IPS DF 4.7 (cell line): Measurements from ENCODE around the gene SSUH2.
"Not testable (repeated sequence)": the region's sequence is repeated elsewhere in the genome, so short reads cannot be mapped to it uniquely, and the experiment has no call there.

ENCODE experiments used
- DNase-seq: peaks from one replicate; pipeline ENCODE4 v3.0.0-alpha.2; 2013; ENCODE audit warnings: low spot score; ENCODE audit errors: extremely low read depth

The SSUH2 gene

DNA sequence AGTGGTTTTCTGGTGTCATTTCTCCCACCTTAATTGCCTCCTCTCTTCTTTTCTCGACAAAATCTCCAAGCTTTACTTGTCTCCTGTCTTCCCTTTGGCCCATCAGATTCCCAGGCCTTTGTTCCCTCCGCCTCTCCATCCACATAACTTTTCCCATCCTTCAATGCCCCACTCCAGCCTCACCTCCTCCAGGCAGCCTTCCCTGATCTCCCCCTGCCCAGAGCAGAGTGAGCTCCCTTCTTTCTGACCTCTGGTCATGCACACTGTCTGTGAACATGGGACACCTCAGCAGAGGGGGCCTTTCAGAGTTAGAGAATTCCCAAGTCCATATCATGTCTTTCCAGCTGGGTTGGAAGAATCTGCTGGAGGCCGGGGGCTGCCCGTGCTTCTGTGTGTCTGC lies 14.6 kb upstream of the SSUH2 start:
- no peak for DNase-seq

DNA sequence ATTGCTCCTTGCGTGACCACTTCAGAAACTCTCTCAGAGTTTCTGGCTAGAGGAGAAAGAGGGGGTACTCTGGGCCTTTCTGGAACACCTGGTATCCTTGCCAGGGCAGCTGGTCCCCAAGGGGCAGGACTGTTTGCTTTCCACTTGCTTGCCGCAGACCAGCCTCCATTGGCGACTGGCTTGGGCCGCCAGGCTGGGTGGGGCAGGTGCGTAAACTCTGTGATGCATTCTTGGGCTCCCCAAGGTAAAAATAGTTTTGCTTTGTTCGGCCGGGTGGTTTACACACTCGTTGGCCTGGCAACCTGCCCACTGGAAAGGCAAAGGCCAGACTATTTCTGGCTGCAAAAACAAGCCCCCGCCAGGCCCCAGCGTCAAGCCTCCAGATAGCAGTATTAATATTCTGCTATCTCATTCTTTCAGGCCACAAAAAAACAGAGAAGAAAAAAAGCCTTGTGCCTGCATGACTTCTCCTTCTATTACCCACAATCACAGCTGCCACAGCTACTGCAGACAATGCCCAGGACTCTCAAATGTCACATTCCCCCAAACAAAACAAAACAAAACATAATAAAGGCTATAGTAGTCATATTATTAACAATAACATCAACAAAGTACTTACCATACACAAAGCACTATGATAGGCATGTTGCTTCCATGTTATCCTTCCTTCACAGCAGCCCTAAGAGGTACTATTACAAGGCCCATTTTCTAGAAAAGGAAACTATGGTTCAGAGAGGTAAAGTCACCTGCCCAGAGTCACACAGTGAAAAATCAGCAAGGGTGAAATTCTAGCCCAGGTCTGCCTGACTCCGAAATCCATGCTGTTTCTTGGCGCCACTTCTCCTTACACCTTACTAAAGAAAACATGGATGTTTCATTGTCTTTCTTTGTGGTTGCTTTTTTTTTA lies 14.0 kb upstream of the SSUH2 start:
- DNase-seq = no peak

DNA sequence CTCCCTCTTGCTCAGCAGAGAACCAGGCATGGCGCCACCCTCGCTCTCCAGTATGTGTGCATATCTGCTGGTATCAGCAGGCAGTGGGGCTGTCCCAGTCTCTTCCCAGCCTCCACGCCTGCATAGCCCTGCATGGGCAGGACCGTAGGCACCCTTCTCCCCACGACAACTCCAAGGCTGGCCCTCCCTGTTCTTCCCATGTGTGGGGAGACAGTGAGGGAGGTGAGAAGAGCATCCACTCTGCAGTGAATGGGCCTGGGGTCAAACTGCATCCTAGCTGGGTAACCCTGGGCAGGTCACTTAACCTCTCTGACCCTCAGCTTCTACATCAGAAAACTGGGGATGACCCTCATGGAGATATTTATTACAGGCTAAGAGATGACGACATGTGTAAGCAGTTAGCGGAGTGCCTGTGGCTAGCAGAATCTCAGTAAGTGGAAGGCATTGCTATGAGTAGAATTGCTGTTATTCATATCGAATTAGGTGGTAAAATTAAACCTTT lies 13.3 kb upstream of the SSUH2 start:
- DNase-seq = no peak

DNA sequence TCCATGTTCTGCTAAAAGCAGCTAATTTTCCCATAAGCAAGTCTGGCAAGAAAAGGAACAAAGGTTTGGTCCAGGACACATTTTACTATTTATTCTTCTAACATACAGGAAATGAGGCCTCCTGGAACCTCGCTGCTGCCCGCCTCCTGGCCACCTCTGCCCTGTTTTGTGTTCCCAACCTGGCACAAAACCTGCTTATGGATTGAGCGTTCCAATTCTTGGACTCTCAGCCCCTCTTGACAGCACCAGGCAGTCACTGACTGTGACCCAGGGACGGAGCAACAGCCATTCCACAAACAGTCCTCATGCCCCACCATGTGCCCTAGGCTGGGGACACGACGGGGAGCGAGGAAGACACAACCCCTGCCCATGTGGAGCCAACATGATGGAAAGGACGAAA lies 11.6 kb upstream of the SSUH2 start:
- DNase-seq = no peak

DNA sequence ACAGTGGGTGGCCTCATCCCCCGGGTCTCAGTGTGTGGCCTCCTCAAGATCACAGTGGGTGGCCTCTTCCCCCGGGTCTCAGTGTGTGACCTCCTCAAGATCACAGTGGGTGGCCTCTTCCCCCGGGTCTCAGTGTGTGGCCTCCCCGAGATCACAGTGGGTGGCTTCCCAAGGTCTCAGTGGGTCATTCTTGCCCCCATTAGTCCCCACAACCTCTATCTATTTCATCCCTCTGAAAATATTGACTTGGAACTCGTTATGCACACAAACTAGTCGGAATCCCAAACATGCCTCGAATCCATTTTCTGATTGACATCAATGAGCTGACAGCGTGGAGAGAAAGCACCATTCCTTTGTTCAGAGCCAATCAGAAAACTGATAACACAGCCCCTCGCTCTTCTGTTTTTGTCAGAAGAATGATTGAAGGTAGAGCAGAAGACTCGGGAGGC lies 10.8 kb upstream of the SSUH2 start:
- no peak for DNase-seq

DNA sequence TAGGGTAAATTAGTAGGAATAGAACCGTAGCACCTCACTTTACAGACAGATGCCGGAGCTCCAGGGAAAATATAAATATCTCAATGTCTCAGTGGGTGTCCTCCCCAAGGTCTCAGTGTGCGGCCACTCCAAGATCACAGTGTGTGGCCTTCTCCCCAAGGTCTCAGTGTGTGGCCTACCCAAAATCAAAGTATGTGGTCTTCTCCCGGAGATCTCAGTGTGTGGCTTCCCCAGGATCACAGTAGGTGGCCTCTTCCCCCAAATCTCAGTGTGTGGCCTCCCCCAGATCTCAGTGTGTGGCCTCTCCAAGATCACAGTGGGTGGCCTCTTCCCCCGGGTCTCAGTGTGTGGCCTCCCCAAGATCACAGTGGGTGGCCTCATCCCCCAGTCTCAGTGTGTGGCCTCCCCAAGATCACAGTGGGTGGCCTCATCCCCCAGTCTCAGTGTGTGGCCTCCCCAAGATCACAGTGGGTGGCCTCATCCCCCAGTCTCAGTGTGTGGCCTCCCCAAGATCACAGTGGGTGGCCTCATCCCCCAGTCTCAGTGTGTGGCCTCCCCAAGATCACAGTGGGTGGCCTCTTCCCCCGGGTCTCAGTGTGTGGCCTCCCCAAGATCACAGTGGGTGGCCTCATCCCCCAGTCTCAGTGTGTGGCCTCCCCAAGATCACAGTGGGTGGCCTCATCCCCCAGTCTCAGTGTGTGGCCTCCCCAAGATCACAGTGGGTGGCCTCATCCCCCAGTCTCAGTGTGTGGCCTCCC lies 10.2 kb upstream of the SSUH2 start:
- DNase-seq = not testable (repeated sequence)

DNA sequence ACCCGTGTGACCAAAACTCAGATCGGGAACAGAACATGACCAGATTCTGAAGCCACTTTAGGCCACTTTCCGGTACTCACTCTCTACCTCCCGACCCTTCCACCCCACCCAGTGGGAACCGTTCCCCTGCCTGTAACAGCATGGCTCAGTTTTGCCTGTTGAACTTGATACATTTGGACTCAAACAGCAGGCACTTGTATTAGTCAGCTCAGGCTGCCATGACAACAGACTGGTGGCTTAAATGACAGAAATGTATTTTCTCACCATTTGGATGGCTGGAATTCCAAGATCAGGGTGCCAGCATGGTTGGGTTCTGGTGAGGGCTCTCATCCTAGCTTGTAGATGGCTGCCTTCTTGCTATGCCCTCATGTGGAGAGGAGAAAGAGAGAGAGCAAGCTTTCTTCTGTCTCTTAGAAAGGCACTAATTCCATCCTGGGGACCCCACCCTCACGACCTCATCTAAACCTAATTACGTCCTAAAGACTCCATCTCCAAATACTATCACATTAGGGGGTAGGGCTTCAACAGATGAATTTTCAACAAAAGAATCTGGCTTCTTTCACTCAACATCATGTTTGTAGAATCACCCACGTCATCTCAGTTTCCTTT lies 9.3 kb upstream of the SSUH2 start:
- DNase-seq = no peak

DNA sequence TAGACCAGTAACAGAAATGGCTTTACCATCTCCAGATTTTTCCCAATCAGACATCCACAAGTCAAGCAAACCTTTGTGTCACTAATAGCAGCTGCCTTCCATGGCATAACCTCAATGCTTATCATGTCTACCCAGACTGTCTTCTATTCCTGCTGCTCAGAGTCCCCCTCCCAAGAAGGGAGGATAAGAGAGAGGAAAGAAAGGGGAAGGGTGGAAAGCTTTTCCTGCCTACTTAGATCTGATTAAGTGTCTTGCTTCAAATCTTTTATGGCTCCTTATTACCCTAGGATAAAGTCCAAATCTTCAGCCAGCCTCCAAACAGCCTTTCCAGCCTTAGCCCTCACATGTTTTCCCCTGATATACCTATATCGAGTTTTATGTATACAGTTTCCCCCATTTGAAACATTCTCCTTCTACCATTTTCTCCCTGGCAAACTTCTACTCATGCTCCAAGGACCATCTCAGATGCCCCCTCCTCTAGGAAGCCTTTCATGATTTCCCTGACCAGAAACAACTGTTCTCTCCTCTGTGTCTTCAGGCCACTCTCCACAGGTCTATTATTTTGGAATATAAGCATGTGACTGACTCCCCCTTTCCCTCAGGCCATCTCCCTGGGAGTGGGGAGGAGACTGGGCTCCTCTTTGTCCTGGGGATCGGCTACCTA lies 7.9 kb upstream of the SSUH2 start:
- no peak for DNase-seq

DNA sequence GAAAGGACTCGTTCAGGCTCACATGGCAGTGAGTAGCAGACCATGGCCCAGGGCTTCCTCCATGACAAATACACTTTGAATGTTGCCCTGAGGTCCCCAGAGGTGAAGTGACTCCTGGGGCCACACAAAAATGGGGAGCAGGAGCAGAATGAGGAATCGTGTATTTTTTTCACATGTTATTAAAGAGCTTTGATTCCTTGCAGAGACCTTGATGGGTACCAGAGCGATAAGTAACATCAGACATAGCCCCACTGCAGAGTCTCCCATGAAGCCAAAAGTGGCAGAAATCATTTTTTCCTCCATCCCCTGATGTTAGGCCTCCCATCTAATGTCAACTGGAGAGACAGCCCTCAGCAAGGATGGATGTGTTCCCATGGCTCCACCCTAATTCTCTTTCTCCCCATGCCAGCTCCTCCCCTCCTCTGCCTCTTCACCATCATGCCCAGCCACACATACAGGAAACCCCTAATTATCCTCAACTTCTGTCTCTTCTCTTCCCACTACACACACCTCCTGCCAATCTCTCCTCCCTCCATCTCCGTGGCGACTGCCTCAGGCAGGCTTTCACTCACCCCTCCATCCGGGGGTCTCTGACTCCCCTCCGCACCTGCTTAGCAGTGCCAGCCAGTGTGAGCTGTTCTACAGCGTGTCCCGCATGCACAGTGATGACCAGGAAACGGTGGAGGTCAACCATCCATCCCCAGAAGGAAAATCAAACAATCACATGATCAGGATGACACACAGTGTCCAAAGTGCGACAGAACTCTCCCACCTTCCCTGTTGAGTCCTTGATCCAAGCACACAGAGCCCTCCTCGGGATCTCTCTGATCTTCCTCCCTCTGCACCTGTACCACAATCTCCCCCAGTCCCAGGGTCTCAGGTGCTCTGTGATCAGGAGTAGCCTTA lies 7.1 kb upstream of the SSUH2 start:
- DNase-seq = no peak

DNA sequence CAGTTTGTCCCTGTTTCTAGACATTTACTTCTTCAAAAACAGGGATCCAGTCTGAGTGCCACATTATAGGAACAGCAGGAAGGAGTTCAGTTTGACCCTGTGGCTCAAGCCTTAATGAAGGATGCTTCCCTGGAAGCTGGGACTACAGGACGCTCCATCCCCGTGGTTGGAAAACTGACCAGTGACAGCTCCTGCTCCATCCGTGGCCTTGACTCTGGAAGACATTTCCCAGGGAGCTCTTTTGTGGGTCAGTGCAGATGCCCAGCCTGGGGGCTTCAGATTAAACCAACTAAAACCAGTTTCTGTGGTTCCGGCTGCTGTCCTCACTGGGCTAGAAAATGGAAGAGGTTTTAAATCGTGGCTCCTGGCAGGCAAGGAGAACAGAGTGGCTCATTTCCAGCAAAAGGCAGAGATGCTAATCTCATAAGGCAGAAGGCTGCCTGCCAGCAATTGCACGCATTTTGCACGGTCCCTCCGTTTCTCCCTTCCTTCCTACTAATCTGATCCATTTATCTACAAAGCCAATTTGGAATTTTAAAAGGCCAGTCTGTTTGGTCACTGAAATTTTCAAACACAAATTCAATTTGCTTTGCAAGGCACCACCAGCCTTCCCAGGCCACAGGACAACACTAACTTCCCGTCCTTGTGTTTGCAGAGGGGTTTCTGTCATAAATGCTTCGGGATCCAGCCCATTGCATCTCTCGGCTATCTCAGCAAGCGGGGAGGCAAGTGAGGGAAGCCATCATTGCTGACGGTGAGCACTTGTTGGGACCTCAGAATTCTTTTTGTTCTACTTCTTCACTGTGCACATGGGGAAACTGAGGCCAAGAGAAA lies 6.2 kb upstream of the SSUH2 start:
- DNase-seq = no peak

DNA sequence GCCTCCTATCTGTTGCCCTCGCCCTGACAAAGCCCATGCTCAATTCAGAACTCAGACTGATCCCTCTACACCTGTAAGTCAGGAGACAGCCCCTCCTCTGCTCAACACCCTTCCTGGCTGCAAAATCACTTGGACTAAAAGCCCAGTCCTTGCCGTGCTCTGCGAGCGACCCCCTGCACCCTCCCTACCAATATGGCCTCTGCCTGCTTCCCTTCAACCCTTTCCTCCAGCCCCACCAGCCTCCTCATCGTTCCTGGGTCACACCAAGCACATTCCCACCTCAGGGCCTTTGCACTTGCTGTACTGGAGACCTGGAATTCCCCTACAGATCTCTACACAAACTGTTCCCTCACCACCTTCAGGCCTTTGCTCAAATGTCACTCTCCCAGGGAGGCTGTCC lies 5.2 kb upstream of the SSUH2 start:
- DNase-seq = no peak

DNA sequence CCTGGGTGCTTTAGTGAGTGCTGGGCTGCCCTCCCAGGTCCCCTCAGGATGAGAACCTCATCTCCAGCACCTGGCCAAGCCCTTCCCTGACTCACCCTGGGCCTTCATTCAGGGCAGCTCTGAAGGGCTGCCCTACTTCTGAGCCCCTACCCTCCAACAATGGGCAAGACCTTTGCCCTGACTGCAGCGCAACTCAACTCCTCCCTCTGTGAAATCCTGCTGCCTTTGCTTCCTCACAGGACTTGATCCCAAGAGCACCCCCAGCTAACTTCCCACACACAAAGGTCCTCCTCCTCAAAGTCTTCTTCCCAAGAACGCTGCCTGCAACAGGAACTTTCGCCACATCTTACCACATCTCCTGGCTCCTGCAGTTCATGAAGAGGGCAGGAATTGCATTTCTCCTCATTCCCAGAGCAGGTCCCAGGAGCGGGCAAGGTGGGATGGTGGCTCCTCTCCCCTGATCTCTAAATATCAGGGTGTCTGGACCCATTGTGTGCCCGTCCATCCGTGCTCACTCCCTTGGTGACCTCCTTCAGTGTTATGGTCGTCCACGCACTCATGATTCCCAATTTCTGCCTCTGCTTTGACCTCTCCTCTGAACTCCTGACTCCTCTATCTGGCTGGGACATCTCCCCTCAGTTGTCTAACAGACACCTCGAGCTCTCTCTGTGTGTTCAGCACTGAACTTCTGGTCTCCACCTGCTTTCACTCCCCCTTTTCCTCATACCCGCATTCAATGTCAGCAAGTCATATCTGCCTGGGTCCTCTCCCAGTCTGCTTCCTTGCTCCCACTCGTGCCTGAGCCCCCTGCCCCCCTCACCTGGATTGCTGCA lies 4.5 kb upstream of the SSUH2 start:
- DNase-seq = no peak

DNA sequence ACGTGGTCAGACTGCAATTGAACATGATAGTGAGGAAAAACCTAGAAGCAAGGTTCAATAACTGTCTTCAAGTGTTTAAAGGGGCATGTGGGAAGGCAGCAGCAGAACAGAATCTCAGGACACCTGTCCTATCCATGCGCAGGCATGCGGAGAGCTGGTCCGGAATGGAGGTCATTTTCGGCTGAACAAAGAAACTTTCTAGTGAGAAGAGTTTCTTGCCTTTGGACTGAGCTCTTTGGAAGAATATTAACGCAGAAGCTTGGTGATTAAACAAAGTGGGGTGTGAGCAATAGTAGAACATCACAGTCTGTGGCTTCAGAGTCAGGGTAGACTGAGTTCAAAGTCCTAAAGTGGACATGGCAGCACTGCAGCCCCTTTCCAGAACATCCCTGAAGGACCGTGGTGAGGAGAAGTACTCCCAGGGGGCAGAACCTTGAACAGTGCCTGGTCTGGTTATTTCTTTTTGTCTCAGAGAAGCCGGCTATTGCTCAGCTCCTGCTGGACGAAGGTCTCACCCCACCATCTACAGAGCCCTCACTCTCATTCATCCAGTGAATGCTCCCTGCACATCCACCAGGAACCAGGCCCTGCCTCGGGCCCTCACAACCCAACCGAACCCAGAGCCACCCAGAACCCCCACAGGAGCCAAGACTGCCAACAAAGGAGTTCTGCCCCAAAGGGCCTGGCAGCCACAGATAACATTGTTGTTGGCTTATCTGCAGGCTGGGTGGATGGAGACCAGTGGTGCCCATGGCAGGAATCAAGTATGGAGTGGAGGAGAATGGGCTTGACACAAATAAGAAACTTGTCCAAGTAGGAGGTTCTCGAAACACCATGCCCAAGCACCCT lies 2.8 kb upstream of the SSUH2 start:
- no peak for DNase-seq

DNA sequence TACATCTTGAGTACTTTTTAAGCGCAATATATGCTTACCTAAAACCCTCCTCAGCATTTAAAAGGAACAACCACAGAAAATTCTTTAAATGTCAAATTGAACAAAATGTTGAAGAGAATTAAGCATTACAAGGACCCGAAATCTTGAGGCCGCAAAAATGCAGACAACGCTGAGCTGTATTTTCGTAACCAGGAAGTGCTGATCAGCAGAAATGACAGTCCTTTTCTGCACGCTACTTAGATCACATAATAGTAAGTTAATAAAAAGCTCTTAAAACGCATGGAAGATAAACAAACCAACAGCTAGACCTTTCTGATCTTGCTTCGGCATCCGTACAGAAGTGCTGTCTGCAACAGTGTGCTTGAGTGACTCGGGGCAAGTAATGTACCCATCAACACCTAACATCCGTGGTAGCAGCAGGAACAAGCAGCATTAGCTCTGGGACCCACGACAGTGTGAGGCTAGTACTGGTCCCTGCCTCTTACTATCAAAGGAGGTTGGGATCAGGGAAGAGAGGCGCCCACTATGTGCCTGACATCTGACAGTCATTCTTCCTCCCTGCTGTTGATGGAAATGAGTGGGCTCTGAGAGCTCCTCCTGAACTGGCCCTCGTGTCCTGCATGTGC lies 1.8 kb upstream of the SSUH2 start:
- no peak for DNase-seq

DNA sequence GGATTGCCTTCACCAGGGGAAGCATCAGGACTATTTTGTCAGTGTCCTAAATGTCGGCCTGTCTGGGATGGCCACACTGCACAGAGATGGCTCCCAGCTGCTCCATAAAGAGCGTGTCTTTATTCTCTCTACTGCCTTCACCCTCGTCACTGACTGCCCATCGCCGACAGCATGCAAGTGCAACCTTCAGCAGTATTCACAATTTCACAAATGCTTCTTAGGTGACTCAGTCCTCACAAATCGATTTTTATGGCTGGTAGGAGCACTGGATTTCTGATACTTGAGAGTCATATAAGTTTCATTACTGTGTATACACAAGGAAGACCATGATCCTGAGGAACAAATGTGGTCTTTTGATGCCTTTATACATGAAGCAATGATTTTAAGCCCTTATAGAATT lies 1.1 kb upstream of the SSUH2 start:
- DNase-seq = no peak

DNA sequence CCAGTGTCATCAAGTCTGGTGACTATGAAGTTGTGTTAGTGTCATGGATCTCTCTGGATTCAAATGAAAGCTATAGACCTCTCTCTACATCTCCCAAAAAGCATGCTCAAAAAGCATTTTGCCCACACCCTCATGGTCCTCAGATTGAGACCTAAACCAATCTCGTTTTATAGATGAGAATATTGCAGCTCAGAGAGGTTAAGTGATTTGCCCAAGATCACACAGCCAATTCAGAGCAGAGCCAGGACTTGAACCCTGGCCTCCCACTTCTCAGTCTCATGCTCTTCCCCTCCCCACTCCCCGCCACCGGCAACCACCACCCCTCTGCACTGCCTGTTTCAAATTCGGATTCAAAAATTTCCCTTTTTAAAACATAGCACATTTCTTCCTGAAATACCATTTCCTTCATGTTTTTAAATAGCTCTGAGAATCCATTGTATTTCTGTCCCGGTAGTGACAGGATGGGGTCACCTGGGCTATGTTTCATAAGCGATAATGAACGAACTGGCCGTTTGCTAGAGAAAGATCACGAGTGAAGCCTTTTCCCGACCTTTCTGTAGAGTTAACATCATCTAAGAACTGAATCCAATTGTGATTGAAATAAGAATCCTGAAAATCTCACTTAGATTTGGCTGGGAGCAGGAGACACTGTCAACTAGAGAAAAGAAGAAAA lies 769 bp downstream of the SSUH2 start:
- DNase-seq = no peak

DNA sequence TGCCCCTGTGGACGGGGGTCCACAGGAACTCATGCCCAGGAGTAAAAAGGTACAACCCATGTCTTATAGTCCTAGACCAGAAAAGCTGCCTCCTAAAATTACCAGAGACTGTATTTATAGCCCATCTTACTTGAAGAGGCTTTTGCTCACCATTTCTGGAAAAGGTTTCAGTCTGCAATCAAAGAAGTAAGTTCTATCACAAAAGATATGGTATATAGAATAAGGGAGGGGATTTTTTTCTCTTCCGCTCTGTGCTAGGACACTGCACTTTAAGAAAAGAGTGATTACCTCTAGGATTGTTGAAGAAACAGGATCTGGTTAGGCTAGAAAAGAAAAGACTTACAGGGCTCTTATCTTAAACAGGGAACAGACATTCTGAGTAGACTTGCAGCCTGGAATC lies 2.6 kb downstream of the SSUH2 start:
- DNase-seq = no peak
